K562 (cell line): ENCODE data around the gene SDK1. TPM values are rescaled to one million over a fixed set of nuclear protein-coding genes. Genes with fewer than 3 reads are reported as not detected.

Source experiments
- IRF2 ChIP-seq: sonication (generic); formaldehyde crosslinking; IDR thresholded peaks from 2 replicates; pipeline ENCODE4 v1.8.1; 2022; ENCODE audit warnings: mild to moderate bottlenecking, missing genetic modification reagents
- MCM7 ChIP-seq, 2 experiments: fragments of 450-650 bp; IDR thresholded peaks; 2 replicates each; pipeline ENCODE4 v1.6.1; 2016 to 2018
- SMAD3 ChIP-seq: fragments of 450-650 bp; formaldehyde crosslinking; conservative IDR thresholded peaks from 2 replicates; pipeline ENCODE4 v1.4.0; 2020; ENCODE audit warnings: mild to moderate bottlenecking
- ZC3H4 ChIP-seq: sonication (generic); formaldehyde crosslinking; IDR thresholded peaks from 2 replicates; pipeline ENCODE4 v1.9.0; 2021; ENCODE audit warnings: missing genetic modification reagents, borderline replicate concordance
- ZKSCAN1 ChIP-seq: fragments of 150-350 bp; IDR thresholded peaks from 2 replicates; pipeline ENCODE4 v1.6.1; 2016; ENCODE audit warnings: low read depth, low read length
- polyA plus RNA-seq, 8 experiments: library from polyadenylated mRNA; depleted of rRNA in 4 of 8; stranded (reverse) in 5 of 8; unstranded in 3 of 8; fragments of >200 nt; fragmentation: Nextera tagmentation in 2 of 8; fragmentation: Illumina TruSeq in 1 of 8; extraction: Ambion mirVana in 2 of 8; extraction: Trizol in 1 of 8; gene quantifications; 2 replicates each; pipeline versions ENCODE4 v1.2.1 to v1.2.3, GENCODE V29; 2011 to 2014; ENCODE audit warnings: inconsistent platforms in 1 of 8, missing spikeins in 1 of 8
- total RNA-seq, 7 experiments: library from RNA; depleted of rRNA in 6 of 7; stranded (reverse); fragments of >200 nt in 6 of 7; fragmentation: Illumina TruSeq in 2 of 7; extraction: Trizol in 2 of 7; gene quantifications; 2 replicates each; pipeline versions ENCODE4 v1.2.1 to v1.2.3, GENCODE V29; 2011 to 2021; ENCODE audit warnings: low replicate concordance in 1 of 7
- TF ChIP-seq, protein P1 (sequence below): fragments of 250-450 bp; sonication (Bioruptor Pico); IDR thresholded peaks from 2 replicates; pipeline ENCODE4 v1.5.0; 2022; ENCODE audit warnings: mild to moderate bottlenecking
- TF ChIP-seq, protein P2 (sequence below): sonication (generic); formaldehyde crosslinking; IDR thresholded peaks from 2 replicates; pipeline ENCODE4 v1.8.0; 2023; ENCODE audit warnings: mild to moderate bottlenecking, missing genetic modification reagents
- TF ChIP-seq, protein P3 (sequence below): fragments of 450-650 bp; IDR thresholded peaks from 2 replicates; pipeline ENCODE4 v1.6.1; 2016; ENCODE audit warnings: borderline replicate concordance

Gene SDK1
- total and polyA plus RNA-seq, 9 of the 15 experiments (the other 6 are each of a cell fraction or from before 2014, with no cell fraction given), result 0.16 TPM; not detected in 8

DNA sequence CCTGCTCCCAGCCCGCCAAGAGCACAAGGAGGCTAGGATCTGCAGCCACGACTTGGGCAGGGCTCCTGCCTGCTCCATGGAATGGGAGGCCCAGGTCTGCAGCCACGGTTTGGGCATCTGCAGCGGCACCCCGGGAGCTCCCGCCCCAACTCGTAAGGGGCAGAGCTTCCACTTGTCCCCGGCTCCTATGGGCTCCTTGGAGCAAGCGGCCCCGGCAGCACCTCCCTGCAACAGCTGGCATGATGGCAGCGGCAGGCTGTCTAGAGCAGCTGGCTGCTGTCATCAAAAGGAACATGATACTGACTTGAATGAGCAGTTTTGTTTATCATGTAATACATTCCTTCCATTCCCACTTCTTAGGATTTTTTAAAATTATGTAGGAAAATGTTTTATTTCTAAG, 697.0 kb downstream of the SDK1 start (continued):
- TF ChIP-seq, protein P1, sequence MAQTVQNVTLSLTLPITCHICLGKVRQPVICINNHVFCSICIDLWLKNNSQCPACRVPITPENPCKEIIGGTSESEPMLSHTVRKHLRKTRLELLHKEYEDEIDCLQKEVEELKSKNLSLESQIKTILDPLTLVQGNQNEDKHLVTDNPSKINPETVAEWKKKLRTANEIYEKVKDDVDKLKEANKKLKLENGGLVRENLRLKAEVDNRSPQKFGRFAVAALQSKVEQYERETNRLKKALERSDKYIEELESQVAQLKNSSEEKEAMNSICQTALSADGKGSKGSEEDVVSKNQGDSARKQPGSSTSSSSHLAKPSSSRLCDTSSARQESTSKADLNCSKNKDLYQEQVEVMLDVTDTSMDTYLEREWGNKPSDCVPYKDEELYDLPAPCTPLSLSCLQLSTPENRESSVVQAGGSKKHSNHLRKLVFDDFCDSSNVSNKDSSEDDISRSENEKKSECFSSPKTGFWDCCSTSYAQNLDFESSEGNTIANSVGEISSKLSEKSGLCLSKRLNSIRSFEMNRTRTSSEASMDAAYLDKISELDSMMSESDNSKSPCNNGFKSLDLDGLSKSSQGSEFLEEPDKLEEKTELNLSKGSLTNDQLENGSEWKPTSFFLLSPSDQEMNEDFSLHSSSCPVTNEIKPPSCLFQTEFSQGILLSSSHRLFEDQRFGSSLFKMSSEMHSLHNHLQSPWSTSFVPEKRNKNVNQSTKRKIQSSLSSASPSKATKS, result no peak
- TF ChIP-seq SMAD3 (CRISPR knock-in tag) (no peak), ZKSCAN1 (no peak), ZC3H4 (CRISPR knock-in tag) (no peak), IRF2 (CRISPR knock-in tag) (no peak), MCM7 (IDR thresholded peaks at IDR 0.05) (no peak)
- TF ChIP-seq, protein P2, sequence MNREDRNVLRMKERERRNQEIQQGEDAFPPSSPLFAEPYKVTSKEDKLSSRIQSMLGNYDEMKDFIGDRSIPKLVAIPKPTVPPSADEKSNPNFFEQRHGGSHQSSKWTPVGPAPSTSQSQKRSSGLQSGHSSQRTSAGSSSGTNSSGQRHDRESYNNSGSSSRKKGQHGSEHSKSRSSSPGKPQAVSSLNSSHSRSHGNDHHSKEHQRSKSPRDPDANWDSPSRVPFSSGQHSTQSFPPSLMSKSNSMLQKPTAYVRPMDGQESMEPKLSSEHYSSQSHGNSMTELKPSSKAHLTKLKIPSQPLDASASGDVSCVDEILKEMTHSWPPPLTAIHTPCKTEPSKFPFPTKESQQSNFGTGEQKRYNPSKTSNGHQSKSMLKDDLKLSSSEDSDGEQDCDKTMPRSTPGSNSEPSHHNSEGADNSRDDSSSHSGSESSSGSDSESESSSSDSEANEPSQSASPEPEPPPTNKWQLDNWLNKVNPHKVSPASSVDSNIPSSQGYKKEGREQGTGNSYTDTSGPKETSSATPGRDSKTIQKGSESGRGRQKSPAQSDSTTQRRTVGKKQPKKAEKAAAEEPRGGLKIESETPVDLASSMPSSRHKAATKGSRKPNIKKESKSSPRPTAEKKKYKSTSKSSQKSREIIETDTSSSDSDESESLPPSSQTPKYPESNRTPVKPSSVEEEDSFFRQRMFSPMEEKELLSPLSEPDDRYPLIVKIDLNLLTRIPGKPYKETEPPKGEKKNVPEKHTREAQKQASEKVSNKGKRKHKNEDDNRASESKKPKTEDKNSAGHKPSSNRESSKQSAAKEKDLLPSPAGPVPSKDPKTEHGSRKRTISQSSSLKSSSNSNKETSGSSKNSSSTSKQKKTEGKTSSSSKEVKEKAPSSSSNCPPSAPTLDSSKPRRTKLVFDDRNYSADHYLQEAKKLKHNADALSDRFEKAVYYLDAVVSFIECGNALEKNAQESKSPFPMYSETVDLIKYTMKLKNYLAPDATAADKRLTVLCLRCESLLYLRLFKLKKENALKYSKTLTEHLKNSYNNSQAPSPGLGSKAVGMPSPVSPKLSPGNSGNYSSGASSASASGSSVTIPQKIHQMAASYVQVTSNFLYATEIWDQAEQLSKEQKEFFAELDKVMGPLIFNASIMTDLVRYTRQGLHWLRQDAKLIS, result no peak
- TF ChIP-seq, protein P3, sequence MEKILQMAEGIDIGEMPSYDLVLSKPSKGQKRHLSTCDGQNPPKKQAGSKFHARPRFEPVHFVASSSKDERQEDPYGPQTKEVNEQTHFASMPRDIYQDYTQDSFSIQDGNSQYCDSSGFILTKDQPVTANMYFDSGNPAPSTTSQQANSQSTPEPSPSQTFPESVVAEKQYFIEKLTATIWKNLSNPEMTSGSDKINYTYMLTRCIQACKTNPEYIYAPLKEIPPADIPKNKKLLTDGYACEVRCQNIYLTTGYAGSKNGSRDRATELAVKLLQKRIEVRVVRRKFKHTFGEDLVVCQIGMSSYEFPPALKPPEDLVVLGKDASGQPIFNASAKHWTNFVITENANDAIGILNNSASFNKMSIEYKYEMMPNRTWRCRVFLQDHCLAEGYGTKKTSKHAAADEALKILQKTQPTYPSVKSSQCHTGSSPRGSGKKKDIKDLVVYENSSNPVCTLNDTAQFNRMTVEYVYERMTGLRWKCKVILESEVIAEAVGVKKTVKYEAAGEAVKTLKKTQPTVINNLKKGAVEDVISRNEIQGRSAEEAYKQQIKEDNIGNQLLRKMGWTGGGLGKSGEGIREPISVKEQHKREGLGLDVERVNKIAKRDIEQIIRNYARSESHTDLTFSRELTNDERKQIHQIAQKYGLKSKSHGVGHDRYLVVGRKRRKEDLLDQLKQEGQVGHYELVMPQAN, result no peak
